K562 (cell line): ENCODE results near the gene AKAP6.

ENCODE experiments used
- ARNT ChIP-seq, 2 experiments: fragments of 450-650 bp; IDR thresholded peaks; 2 replicates each; pipeline ENCODE4 v1.6.1; 2016; ENCODE audit warnings: mild to moderate bottlenecking in 1 of 2
- CREB3L1 ChIP-seq: fragments of 450-650 bp; IDR thresholded peaks from 2 replicates; pipeline ENCODE4 v1.6.1; 2014; ENCODE audit warnings: low read depth, mild to moderate bottlenecking, moderate library complexity, borderline replicate concordance
- CTCF ChIP-seq, 3 experiments: IDR thresholded peaks in 2 of 3; conservative IDR thresholded peaks in 1 of 3; 2 replicates each; pipeline ENCODE4 v1.5.1; 2011 to 2012; ENCODE audit warnings: low read length in 3 of 3, mild to moderate bottlenecking in 3 of 3, control low read depth in 2 of 3, improper control_type of control experiment in 1 of 3, inconsistent platforms in 1 of 3, low read depth in 1 of 3, mixed read lengths in 1 of 3, moderate library complexity in 1 of 3; ENCODE audit not compliant: insufficient read depth in 2 of 3
- ELF4 ChIP-seq: fragments of 450-650 bp; formaldehyde crosslinking; IDR thresholded peaks from 2 replicates; pipeline ENCODE4 v1.4.0; 2022; ENCODE audit warnings: missing genetic modification characterization
- EZH2 ChIP-seq: IDR thresholded peaks from 2 replicates; pipeline ENCODE4 v1.6.1; 2012; ENCODE audit warnings: low read depth, mild to moderate bottlenecking, inconsistent platforms, low read length, borderline replicate concordance
- MCM3 ChIP-seq: fragments of 450-650 bp; IDR thresholded peaks from 2 replicates; pipeline ENCODE4 v1.6.1; 2016
- SRF ChIP-seq, 2 experiments: fragments of 250-450, 450-650 bp in 1 of 2; sonication (Bioruptor Pico) in 1 of 2; sonication (generic) in 1 of 2; formaldehyde crosslinking; IDR thresholded peaks; 2 replicates each; pipeline versions ENCODE4 v1.5.0 to v1.5.1; 2020 to 2022; ENCODE audit warnings: mild to moderate bottlenecking in 1 of 2, missing genetic modification reagents in 1 of 2
- ZNF274 ChIP-seq: IDR thresholded peaks from 2 replicates; pipeline ENCODE4 v1.6.1; 2011; ENCODE audit warnings: low read depth, mild to moderate bottlenecking, low read length, moderate library complexity, borderline replicate concordance
- ZNF311 ChIP-seq: fragments of 250-450 bp; sonication (Bioruptor Pico); IDR thresholded peaks from 2 replicates; pipeline ENCODE4 v1.4.0; 2020; ENCODE audit warnings: mild to moderate bottlenecking, moderate library complexity
- TF ChIP-seq, protein P1 (sequence below): sonication (generic); formaldehyde crosslinking; IDR thresholded peaks from 2 replicates; pipeline ENCODE4 v1.8.0; 2022; ENCODE audit warnings: mild to moderate bottlenecking, missing genetic modification reagents

DNA sequence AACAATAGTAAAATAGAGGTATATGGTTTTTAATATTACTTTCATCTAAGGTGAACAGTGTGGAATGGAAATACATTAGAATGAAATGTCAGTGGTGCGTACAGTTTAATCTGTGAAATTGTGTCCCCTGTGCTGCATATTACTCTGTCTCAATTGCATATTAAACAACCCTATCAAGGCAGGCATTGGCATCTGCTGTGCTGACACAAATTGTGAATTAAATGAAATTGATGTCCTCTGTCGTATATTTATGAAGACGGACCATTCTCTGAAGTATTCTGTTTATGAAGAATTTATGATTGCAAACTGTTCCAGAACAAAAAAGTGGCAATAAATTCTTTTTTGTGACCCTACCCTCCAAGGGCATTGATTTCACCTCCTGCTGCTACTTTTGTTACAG, 405.2 kb downstream of the AKAP6 start:
- no peak for TF ChIP-seq ZNF274
- no peak for TF ChIP-seq EZH2
- TF ChIP-seq CTCF (IDR thresholded peaks at IDR 0.05 in 2 of 3, conservative IDR thresholded peaks at IDR 0.05 in 1 of 3; ENCODE audit: insufficient read depth in 2 of 3, low read depth in 1 of 3, low read length in 3 of 3) = no peak
- no peak for TF ChIP-seq ARNT (IDR thresholded peaks at IDR 0.05)
- no peak for TF ChIP-seq ZNF311
- TF ChIP-seq CREB3L1 = no peak
- TF ChIP-seq, protein P1, sequence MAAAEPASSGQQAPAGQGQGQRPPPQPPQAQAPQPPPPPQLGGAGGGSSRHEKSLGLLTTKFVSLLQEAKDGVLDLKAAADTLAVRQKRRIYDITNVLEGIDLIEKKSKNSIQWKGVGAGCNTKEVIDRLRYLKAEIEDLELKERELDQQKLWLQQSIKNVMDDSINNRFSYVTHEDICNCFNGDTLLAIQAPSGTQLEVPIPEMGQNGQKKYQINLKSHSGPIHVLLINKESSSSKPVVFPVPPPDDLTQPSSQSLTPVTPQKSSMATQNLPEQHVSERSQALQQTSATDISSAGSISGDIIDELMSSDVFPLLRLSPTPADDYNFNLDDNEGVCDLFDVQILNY (CRISPR knock-in tag) = no peak
- TF ChIP-seq MCM3 = no peak
- no peak for TF ChIP-seq ELF4 (CRISPR knock-in tag)
- TF ChIP-seq SRF (CRISPR knock-in tag; IDR thresholded peaks at IDR 0.05) = no peak
